Karpas-422 (cell line): ENCODE results near the gene KIF20B. TPM values are rescaled to one million over a fixed set of nuclear protein-coding genes. Genes with fewer than 3 reads are reported as not detected.

Source experiments
- DNase-seq: peaks from one replicate; pipeline ENCODE4 v3.0.0-alpha.2; 2015
- H2AFZ ChIP-seq: fragments of 200-600 bp; sonication (generic); 2 replicates; pipeline ENCODE4 v1.6.1; 2014; ENCODE audit warnings: antibody characterized with exemption, low read length, mixed read lengths
- H3K27ac ChIP-seq: fragments of 200-600 bp; sonication (generic); 2 replicates; pipeline ENCODE4 v1.5.1; 2014; ENCODE audit warnings: mild to moderate bottlenecking, low read length, moderate library complexity
- H3K27me3 ChIP-seq: fragments of 200-600 bp; sonication (generic); 2 replicates; pipeline ENCODE4 v1.6.1; 2014; ENCODE audit warnings: low read length, mixed read lengths
- H3K36me3 ChIP-seq: fragments of 200-600 bp; sonication (generic); 2 replicates; pipeline ENCODE4 v1.6.1; 2014; ENCODE audit warnings: low read length, mixed read lengths; ENCODE audit not compliant: insufficient read depth
- H3K4me1 ChIP-seq: fragments of 200-600 bp; sonication (generic); 2 replicates; pipeline ENCODE4 v1.6.1; 2014; ENCODE audit warnings: mild to moderate bottlenecking, low read length, mixed read lengths
- H3K4me2 ChIP-seq: fragments of 200-600 bp; sonication (generic); 2 replicates; pipeline ENCODE4 v1.6.1; 2014; ENCODE audit warnings: low read length, low read depth, mild to moderate bottlenecking; ENCODE audit not compliant: poor library complexity, severe bottlenecking
- H3K4me3 ChIP-seq: fragments of 200-600 bp; sonication (generic); 2 replicates; pipeline ENCODE4 v1.5.1; 2014; ENCODE audit warnings: mild to moderate bottlenecking, antibody characterized with exemption, low read length, mixed read lengths
- H3K79me2 ChIP-seq: fragments of 200-600 bp; sonication (generic); 2 replicates; pipeline ENCODE4 v1.6.1; 2014; ENCODE audit warnings: mild to moderate bottlenecking, low read length, mixed read lengths
- H3K9ac ChIP-seq: fragments of 200-600 bp; sonication (generic); 2 replicates; pipeline ENCODE4 v1.6.0; 2014; ENCODE audit warnings: low read length
- H3K9me2 ChIP-seq: fragments of 200-600 bp; sonication (generic), shearing (Covaris generic); replicated peaks from 2 replicates; pipeline ENCODE4 v1.6.0; 2014; ENCODE audit warnings: mild to moderate bottlenecking, low read length, moderate library complexity; ENCODE audit not compliant: insufficient read depth
- H3K9me3 ChIP-seq: fragments of 300-700, 200-600 bp; sonication (generic); 2 replicates; pipeline ENCODE4 v1.6.1; 2014; ENCODE audit warnings: low read length, mixed read lengths
- H4K20me1 ChIP-seq: fragments of 200-600 bp; sonication (generic); 2 replicates; pipeline ENCODE4 v1.6.1; 2014; ENCODE audit warnings: mild to moderate bottlenecking, antibody characterized with exemption, low read length, low read depth; ENCODE audit not compliant: insufficient read depth
- total RNA-seq: library from RNA; depleted of rRNA; stranded (reverse); fragments of >200 nt; shearing (Covaris generic); gene quantifications from 2 replicates; pipeline ENCODE4 v1.2.3, GENCODE V29; 2014; ENCODE audit warnings: low replicate concordance

KIF20B gene
- total RNA-seq, 1 experiment from 2014 or later, result 11.5 TPM

GRCh38 chr10:89662596-89662995 lies 38.8 kb upstream of the KIF20B start:
- no peaks in the 10 kb centered on the region for H4K20me1 ChIP-seq
- H3K36me3 ChIP-seq, result no peaks in the 10 kb centered on the region
- no peak overlapping the region for H3K4me2 ChIP-seq
- H3K9ac ChIP-seq, result no peak overlapping the region
- H3K4me3 ChIP-seq, result no peak overlapping the region
- no peaks in the 10 kb centered on the region for H3K79me2 ChIP-seq
- no peak for DNase-seq
- no peak overlapping the region for H2AFZ ChIP-seq
- no peak overlapping the region for H3K27ac ChIP-seq
- H3K27me3 ChIP-seq, result no peaks in the 10 kb centered on the region
- no peaks in the 10 kb centered on the region for H3K9me2 ChIP-seq
- H3K9me3 ChIP-seq, result no peaks in the 10 kb centered on the region
- H3K4me1 ChIP-seq, result no peaks in the 10 kb centered on the region

- Histone ChIP-seq H3K4me3 (no peak overlapping the region), H2AFZ (no peak overlapping the region), H3K36me3 (no peaks in the 10 kb centered on the region), H3K79me2 (no peaks in the 10 kb centered on the region), H3K27ac (no peak overlapping the region), H4K20me1 (no peaks in the 10 kb centered on the region), H3K9ac (no peak overlapping the region), H3K9me3 (no peaks in the 10 kb centered on the region), H3K27me3 (no peaks in the 10 kb centered on the region), H3K9me2 (no peaks in the 10 kb centered on the region), H3K4me1 (no peaks in the 10 kb centered on the region), H3K4me2 (no peak overlapping the region)
- DNase-seq, result no peak
Observed at GRCh38 chr10:89663144-89663543, 38.2 kb upstream of the KIF20B start.

- Histone ChIP-seq H3K27me3 (no peaks in the 10 kb centered on the region), H4K20me1 (no peaks in the 10 kb centered on the region), H3K79me2 (no peaks in the 10 kb centered on the region), H3K4me2 (no peak overlapping the region), H3K36me3 (no peaks in the 10 kb centered on the region), H3K27ac (no peak overlapping the region), H3K4me3 (no peak overlapping the region), H3K9ac (no peak overlapping the region), H3K4me1 (no peaks in the 10 kb centered on the region), H3K9me2 (no peaks in the 10 kb centered on the region), H3K9me3 (no peaks in the 10 kb centered on the region), H2AFZ (no peak overlapping the region)
- DNase-seq, result no peak
Observed at GRCh38 chr10:89664203-89664602, 37.2 kb upstream of the KIF20B start.

- no peaks in the 10 kb centered on the region for H3K36me3 ChIP-seq
- no peaks in the 10 kb centered on the region for H4K20me1 ChIP-seq
- no peaks in the 10 kb centered on the region for H3K4me1 ChIP-seq
- no peaks in the 10 kb centered on the region for H3K27me3 ChIP-seq
- H3K9me2 ChIP-seq, result no peaks in the 10 kb centered on the region
- H3K4me3 ChIP-seq, result no peak overlapping the region
- H3K4me2 ChIP-seq, result no peak overlapping the region
- H3K27ac ChIP-seq, result no peak overlapping the region
- H3K9ac ChIP-seq, result no peak overlapping the region
- no peak for DNase-seq
- no peaks in the 10 kb centered on the region for H3K9me3 ChIP-seq
- no peak overlapping the region for H2AFZ ChIP-seq
- no peaks in the 10 kb centered on the region for H3K79me2 ChIP-seq
Observed at GRCh38 chr10:89665302-89665701, 36.1 kb upstream of the KIF20B start.

GRCh38 chr10:89666138-89666537 lies 35.3 kb upstream of the KIF20B start:
- Histone ChIP-seq H3K9me3 (no peaks in the 10 kb centered on the region), H3K27ac (no peak overlapping the region), H3K9me2 (no peaks in the 10 kb centered on the region), H3K4me1 (no peaks in the 10 kb centered on the region), H4K20me1 (no peaks in the 10 kb centered on the region), H3K9ac (no peak overlapping the region), H3K79me2 (no peaks in the 10 kb centered on the region), H3K36me3 (no peaks in the 10 kb centered on the region), H3K4me3 (no peak overlapping the region), H2AFZ (no peak overlapping the region), H3K27me3 (no peaks in the 10 kb centered on the region), H3K4me2 (no peak overlapping the region)
- no peak for DNase-seq

- H3K27ac ChIP-seq, result no peak overlapping the region
- H3K79me2 ChIP-seq, result no peaks in the 10 kb centered on the region
- H2AFZ ChIP-seq, result no peak overlapping the region
- no peak overlapping the region for H3K4me2 ChIP-seq
- no peaks in the 10 kb centered on the region for H3K36me3 ChIP-seq
- H4K20me1 ChIP-seq, result no peaks in the 10 kb centered on the region
- H3K9me2 ChIP-seq, result no peaks in the 10 kb centered on the region
- H3K9ac ChIP-seq, result no peak overlapping the region
- no peaks in the 10 kb centered on the region for H3K9me3 ChIP-seq
- no peak for DNase-seq
- H3K4me1 ChIP-seq, result no peaks in the 10 kb centered on the region
- H3K4me3 ChIP-seq, result no peak overlapping the region
- no peaks in the 10 kb centered on the region for H3K27me3 ChIP-seq
Observed at GRCh38 chr10:89668386-89669071, 32.9 kb upstream of the KIF20B start.

GRCh38 chr10:89669985-89670384 lies 31.4 kb upstream of the KIF20B start:
- Histone ChIP-seq H3K4me2 (no peak overlapping the region), H3K9me3 (no peaks in the 10 kb centered on the region), H3K9me2 (no peaks in the 10 kb centered on the region), H2AFZ (no peak overlapping the region), H3K9ac (no peak overlapping the region), H4K20me1 (no peaks in the 10 kb centered on the region), H3K27ac (no peak overlapping the region), H3K36me3 (no peaks in the 10 kb centered on the region), H3K4me3 (no peak overlapping the region), H3K79me2 (no peaks in the 10 kb centered on the region), H3K27me3 (no peaks in the 10 kb centered on the region), H3K4me1 (no peaks in the 10 kb centered on the region)
- DNase-seq, result no peak

- DNase-seq, result no peak
- Histone ChIP-seq H4K20me1 (no peaks in the 10 kb centered on the region), H3K4me3 (no peak overlapping the region), H3K79me2 (no peaks in the 10 kb centered on the region), H3K27ac (no peak overlapping the region), H3K9me2 (no peaks in the 10 kb centered on the region), H3K36me3 (no peaks in the 10 kb centered on the region), H3K27me3 (no peaks in the 10 kb centered on the region), H3K4me2 (no peak overlapping the region), H3K9ac (no peak overlapping the region), H2AFZ (no peak overlapping the region), H3K9me3 (no peaks in the 10 kb centered on the region), H3K4me1 (no peaks in the 10 kb centered on the region)
Observed at GRCh38 chr10:89670926-89671325, 30.5 kb upstream of the KIF20B start.
